Hepatocyte (in vitro differentiated cells): Measurements from ENCODE around the gene SYT2.
"Not testable (repeated sequence)": the region's sequence is repeated elsewhere in the genome, so short reads cannot be mapped to it uniquely, and the experiment has no call there.

ENCODE experiments used
- EZH2 ChIP-seq: fragments of 200-600 bp; sonication (generic); IDR thresholded peaks from 2 replicates; pipeline ENCODE4 v1.6.1; 2016; ENCODE audit warnings: antibody characterized with exemption, mild to moderate bottlenecking, borderline replicate concordance
- TF ChIP-seq, protein P1 (sequence below): fragments of 200-600 bp; sonication (generic); IDR thresholded peaks from 2 replicates; pipeline ENCODE4 v1.5.1; 2016; ENCODE audit warnings: antibody characterized with exemption, mild to moderate bottlenecking; ENCODE audit not compliant: poor library complexity

DNA sequence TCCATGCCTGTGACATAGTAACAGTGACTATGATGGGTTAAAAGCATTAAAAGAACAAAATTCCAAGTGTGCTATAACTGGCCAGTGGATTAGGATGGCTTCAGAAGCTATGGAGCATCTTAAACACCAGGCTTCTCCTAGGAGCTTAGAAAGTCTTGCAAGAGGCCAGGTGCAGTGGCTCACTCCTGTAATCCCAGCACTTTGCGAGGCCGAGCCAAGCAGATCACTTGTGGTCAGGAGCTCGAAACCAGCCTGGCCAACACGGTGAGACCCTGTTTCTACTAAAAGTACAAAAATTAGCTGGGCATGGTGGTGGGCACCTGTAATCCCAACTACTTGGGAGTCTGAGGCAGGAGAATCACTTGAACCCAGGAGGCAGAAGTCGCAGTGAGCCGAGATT, 12.8 kb upstream of the SYT2 start:
- TF ChIP-seq, protein P1, sequence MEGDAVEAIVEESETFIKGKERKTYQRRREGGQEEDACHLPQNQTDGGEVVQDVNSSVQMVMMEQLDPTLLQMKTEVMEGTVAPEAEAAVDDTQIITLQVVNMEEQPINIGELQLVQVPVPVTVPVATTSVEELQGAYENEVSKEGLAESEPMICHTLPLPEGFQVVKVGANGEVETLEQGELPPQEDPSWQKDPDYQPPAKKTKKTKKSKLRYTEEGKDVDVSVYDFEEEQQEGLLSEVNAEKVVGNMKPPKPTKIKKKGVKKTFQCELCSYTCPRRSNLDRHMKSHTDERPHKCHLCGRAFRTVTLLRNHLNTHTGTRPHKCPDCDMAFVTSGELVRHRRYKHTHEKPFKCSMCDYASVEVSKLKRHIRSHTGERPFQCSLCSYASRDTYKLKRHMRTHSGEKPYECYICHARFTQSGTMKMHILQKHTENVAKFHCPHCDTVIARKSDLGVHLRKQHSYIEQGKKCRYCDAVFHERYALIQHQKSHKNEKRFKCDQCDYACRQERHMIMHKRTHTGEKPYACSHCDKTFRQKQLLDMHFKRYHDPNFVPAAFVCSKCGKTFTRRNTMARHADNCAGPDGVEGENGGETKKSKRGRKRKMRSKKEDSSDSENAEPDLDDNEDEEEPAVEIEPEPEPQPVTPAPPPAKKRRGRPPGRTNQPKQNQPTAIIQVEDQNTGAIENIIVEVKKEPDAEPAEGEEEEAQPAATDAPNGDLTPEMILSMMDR = not testable (repeated sequence)
- not testable (repeated sequence) for TF ChIP-seq EZH2
